PFSK-1 (cell line): ENCODE measurements around the gene TBX1.

Experiments used
- POLR2AphosphoS5 ChIP-seq: IDR thresholded peaks from 2 replicates; pipeline ENCODE4 v1.6.1; 2012; ENCODE audit warnings: low read depth, mild to moderate bottlenecking, control low read depth, low read length, moderate library complexity
- REST ChIP-seq, 2 experiments: IDR thresholded peaks; 2 replicates each; pipeline versions ENCODE4 v1.6.1 to v1.8.0; 2011 to 2012; ENCODE audit warnings: low read depth in 2 of 2, low read length in 2 of 2, control low read depth in 1 of 2, inconsistent platforms in 1 of 2, mild to moderate bottlenecking in 1 of 2, moderate library complexity in 1 of 2; ENCODE audit not compliant: insufficient read depth in 1 of 2
- SIN3A ChIP-seq: IDR thresholded peaks from 2 replicates; pipeline ENCODE4 v1.6.1; 2012; ENCODE audit warnings: mild to moderate bottlenecking, low read length, moderate library complexity, borderline replicate concordance; ENCODE audit not compliant: insufficient read depth
- TAF1 ChIP-seq: IDR thresholded peaks from 2 replicates; pipeline ENCODE4 v1.6.1; 2012; ENCODE audit warnings: low read length, control low read depth, borderline replicate concordance; ENCODE audit not compliant: insufficient read depth

- no peak for TF ChIP-seq REST (IDR thresholded peaks at IDR 0.05; ENCODE audit: insufficient read depth in 1 of 2, low read depth in 2 of 2, low read length in 2 of 2)
- no peak for TF ChIP-seq POLR2AphosphoS5
- TF ChIP-seq TAF1, result no peak
- TF ChIP-seq SIN3A, result no peak
Measured at GRCh38 chr22:19714312-19715187, 46.0 kb upstream of the TBX1 start, which contains the start of gene SEPTIN5.
